ENCODE results near the gene FOXO1. TPM values are rescaled to one million over a fixed set of nuclear protein-coding genes. Genes with fewer than 3 reads are reported as not detected.

FOXO1 gene
- total RNA-seq, 3 donors from 2014 or later = 54.1 to 163 (median 67.2) TPM

DNA sequence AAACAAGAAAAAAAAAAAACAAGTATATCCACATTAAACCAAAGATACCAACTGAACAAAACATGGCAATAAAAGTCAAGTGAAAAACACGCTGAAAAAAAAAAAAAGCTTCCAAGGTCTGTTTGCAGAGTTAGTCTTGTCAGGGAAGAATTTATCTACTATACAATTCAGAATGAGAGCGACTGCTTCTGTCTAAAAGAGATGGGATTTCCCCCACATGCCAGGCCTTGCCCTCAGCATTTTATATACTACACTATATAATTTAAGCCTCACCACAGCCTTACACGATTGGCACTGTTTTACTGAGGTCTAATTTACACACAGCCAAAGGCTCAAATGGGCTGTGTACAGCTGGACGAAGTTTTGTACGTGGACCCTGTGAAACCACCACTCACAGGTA, 67.3 kb downstream of the FOXO1 start:
- Histone ChIP-seq H3K27me3 (no peaks in the 10 kb centered on the region), H3K4me3 (no peak overlapping the region), H3K27ac (peak overlapping the region in 1 of 2 donors; percentile 89), H3K36me3 (no peaks in the 10 kb centered on the region), H3K4me1 (peaks cover 6 to 20% of the 10 kb centered on the region in 2 donors), H3K9me3 (no peaks in the 10 kb centered on the region)
- no peak for TF ChIP-seq POLR2A (IDR thresholded peaks at IDR 0.05)
- intact Hi-C loops (cut with DNase I; ENCODE audit: low total_unique reads) = no loop called here
- DNase-seq (ENCODE audit: low spot score in 2 of 2) = no peak

DNA sequence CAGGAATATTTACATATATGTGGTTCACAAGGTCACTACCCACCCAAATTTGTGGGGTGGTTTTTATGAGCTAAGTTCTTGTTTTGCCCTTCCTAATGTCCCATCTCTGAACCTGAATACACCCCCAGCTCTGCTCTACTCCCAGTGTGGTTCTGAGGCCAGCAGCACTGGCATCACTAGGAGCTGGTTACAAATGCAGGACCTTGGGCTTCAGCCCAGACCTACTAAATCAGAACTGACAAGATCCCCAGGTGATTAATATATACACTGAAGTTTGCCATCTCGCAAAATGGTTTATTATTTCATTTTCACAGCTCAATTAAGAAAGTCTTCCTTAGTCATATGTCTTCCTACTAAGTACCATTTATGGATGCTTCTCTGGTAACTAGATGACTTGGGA, 67.9 kb downstream of the FOXO1 start:
- DNase-seq (ENCODE audit: low spot score in 2 of 2) = no peak
- Histone ChIP-seq H3K36me3 (no peaks in the 10 kb centered on the region), H3K4me1 (peaks cover 6 to 20% of the 10 kb centered on the region in 2 donors), H3K9me3 (no peaks in the 10 kb centered on the region), H3K4me3 (no peak overlapping the region), H3K27me3 (no peaks in the 10 kb centered on the region), H3K27ac (peak overlapping the region; percentile 41 to 89)
- intact Hi-C loops (cut with DNase I; ENCODE audit: low total_unique reads) = no loop called here
- TF ChIP-seq POLR2A (IDR thresholded peaks at IDR 0.05) (no peak), POLR2AphosphoS5 (IDR thresholded peaks at IDR 0.05) (no peak)
- TF ChIP-seq, protein P1, sequence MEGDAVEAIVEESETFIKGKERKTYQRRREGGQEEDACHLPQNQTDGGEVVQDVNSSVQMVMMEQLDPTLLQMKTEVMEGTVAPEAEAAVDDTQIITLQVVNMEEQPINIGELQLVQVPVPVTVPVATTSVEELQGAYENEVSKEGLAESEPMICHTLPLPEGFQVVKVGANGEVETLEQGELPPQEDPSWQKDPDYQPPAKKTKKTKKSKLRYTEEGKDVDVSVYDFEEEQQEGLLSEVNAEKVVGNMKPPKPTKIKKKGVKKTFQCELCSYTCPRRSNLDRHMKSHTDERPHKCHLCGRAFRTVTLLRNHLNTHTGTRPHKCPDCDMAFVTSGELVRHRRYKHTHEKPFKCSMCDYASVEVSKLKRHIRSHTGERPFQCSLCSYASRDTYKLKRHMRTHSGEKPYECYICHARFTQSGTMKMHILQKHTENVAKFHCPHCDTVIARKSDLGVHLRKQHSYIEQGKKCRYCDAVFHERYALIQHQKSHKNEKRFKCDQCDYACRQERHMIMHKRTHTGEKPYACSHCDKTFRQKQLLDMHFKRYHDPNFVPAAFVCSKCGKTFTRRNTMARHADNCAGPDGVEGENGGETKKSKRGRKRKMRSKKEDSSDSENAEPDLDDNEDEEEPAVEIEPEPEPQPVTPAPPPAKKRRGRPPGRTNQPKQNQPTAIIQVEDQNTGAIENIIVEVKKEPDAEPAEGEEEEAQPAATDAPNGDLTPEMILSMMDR (IDR thresholded peaks at IDR 0.05) = no peak

DNA sequence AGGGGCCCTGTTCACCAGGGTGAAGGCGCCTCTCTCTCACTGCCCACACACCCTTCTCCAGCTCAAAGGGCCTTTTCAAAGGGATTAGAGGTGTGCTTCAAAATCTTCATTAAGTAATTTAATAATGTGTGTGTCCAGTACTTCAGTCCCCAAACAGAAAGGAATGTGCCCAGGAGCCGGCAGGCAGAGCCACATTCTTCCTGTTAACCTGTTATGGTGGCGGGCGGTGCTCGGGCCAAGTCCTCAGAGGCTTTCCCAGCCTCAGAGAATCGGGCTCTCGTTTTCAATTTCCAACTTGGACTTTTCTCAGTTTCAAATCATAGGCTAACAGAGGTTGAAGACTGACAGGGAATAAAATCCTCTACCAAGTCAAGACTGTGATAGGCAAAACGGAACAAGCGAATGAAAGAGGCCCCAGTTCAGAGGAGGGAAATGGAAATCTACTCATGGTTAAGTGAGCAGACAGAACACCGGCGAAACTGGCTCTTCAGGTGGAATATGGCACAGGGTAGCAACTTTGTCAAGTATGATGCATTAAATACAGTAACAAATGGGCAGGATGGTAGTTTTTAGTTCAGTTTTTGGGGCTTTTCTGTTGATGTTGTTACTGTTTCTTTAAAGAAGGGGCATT, 68.6 kb downstream of the FOXO1 start:
- TF ChIP-seq, protein P1 (IDR thresholded peaks at IDR 0.05) = no peak
- TF ChIP-seq POLR2A (IDR thresholded peaks at IDR 0.05) = no peak
- TF ChIP-seq POLR2AphosphoS5 (IDR thresholded peaks at IDR 0.05) = peak in 1 of 3 donors; percentile 18
- H3K27me3 ChIP-seq = no peaks in the 10 kb centered on the region
- H3K4me3 ChIP-seq = peak overlapping the region in 2 of 3 donors; percentile 27 to 43
- intact Hi-C loops (cut with DNase I; ENCODE audit: low total_unique reads) = no loop called here
- H3K9me3 ChIP-seq = no peaks in the 10 kb centered on the region
- DNase-seq (ENCODE audit: low spot score in 2 of 2) = peak in 1 of 2 donors; percentile 74
- H3K27ac ChIP-seq = peak overlapping the region; percentile 89
- no peaks in the 10 kb centered on the region for H3K36me3 ChIP-seq
- peaks cover 6 to 20% of the 10 kb centered on the region in 2 donors for H3K4me1 ChIP-seq

DNA sequence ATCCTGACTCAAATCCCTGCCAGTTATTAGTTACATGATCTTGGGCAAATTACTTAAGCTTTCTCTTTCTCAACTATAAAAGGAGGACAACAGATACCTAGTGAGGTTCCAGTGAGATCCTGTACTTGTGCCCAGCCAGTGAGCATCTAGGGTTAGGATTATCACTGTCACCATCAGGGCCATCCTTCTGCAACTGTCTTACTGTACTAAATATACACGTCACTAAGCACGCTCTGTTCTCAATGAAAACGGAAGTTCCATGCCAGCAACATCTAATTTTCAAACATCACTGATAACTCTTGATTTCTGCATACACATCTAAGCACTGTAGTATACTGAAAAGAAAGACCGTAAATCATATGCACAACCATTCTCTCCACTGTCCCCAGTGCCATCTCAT, 70.0 kb downstream of the FOXO1 start:
- no peak for DNase-seq (ENCODE audit: low spot score in 2 of 2)
- peak overlapping the region; percentile 89 for H3K27ac ChIP-seq
- no peaks in the 10 kb centered on the region for H3K36me3 ChIP-seq
- H3K4me1 ChIP-seq = peaks cover 6 to 20% of the 10 kb centered on the region in 2 donors
- intact Hi-C loops (cut with DNase I; ENCODE audit: low total_unique reads) = no loop called here
- H3K9me3 ChIP-seq = no peaks in the 10 kb centered on the region
- H3K4me3 ChIP-seq = no peak overlapping the region
- TF ChIP-seq POLR2A (IDR thresholded peaks at IDR 0.05) (no peak), POLR2AphosphoS5 (IDR thresholded peaks at IDR 0.05) (no peak)
- TF ChIP-seq, protein P1 (IDR thresholded peaks at IDR 0.05) = no peak
- H3K27me3 ChIP-seq = no peaks in the 10 kb centered on the region

DNA sequence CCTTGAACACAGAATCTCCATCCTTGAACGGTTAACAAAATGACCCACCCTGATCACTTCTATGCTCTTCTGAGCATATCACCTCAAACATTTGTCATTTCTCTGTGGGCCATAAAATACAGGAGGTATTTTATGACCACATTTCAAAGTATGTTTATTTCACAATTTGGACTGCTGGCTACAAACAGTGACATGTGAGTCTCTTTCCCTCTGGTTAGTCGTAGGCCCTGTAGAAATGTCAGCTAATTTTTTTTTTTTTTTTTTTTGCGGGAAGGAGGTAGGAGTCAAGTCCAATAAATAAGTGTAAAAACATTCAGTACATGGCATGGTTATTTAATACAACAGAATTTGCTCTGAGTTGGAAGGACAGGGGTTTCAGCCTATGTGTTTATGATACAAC, 70.7 kb downstream of the FOXO1 start:
- intact Hi-C loops (cut with DNase I; ENCODE audit: low total_unique reads) = no loop called here
- Histone ChIP-seq H3K36me3 (no peaks in the 10 kb centered on the region), H3K4me1 (peaks cover 6 to 20% of the 10 kb centered on the region in 2 donors), H3K27ac (peak overlapping the region; percentile 89), H3K9me3 (no peaks in the 10 kb centered on the region), H3K27me3 (no peaks in the 10 kb centered on the region), H3K4me3 (no peak overlapping the region)
- TF ChIP-seq, protein P1 (IDR thresholded peaks at IDR 0.05) = no peak
- TF ChIP-seq POLR2A (IDR thresholded peaks at IDR 0.05) (no peak), POLR2AphosphoS5 (IDR thresholded peaks at IDR 0.05) (no peak)
- no peak for DNase-seq (ENCODE audit: low spot score in 2 of 2)
